MG63 (cell line): ENCODE data around the gene EIF2S2. TPM values are rescaled to one million over a fixed set of nuclear protein-coding genes. Genes with fewer than 3 reads are reported as not detected.

ENCODE experiments used
- DNase-seq: peaks from one replicate; pipeline ENCODE4 v3.0.0-alpha.2; 2020
- H3K27me3 ChIP-seq: fragments of 250-450 bp; sonication (Bioruptor Pico); 2 replicates; pipeline ENCODE4 v1.5.1; 2020; ENCODE audit warnings: mild to moderate bottlenecking, moderate library complexity
- H3K36me3 ChIP-seq: fragments of 250-450 bp; sonication (Bioruptor Pico); 2 replicates; pipeline ENCODE4 v1.5.1; 2020; ENCODE audit warnings: mild to moderate bottlenecking, moderate library complexity
- H3K4me3 ChIP-seq: fragments of 250-450 bp; sonication (Bioruptor Pico); 2 replicates; pipeline ENCODE4 v1.5.1; 2020; ENCODE audit warnings: mild to moderate bottlenecking, moderate library complexity
- H3K9me3 ChIP-seq: fragments of 250-450 bp; sonication (Bioruptor Pico); 2 replicates; pipeline ENCODE4 v1.5.1; 2020; ENCODE audit warnings: mild to moderate bottlenecking, moderate library complexity
- total RNA-seq: library from RNA; depleted of rRNA; stranded (reverse); fragments of >200 nt; shearing (Covaris generic); gene quantifications from 2 replicates; pipeline ENCODE4 v1.2.3, GENCODE V29; 2014; ENCODE audit warnings: low replicate concordance

EIF2S2 gene
- total RNA-seq, 1 experiment from 2014 or later = 198 TPM

DNA sequence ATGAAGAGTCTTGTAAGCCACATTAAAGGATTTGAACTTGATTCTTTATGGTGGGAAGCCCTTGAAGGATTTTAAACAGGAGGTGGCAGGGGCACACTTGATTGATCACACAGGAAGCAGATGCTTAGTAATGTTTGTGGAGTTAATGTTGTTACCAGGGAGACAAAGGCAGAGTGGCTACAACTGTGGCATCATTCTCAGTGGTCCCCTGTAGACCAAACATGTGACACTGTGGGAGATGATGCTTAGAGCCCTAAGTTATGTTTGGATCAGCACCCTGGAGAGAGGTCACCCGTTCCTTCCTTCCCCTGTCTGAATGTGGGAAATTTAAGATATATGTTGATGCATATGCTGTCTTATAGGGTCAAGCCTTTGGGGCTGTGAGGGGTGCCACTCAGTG is 53.2 kb downstream of the EIF2S2 start:
- Histone ChIP-seq H3K4me3 (no peak overlapping the region), H3K36me3 (peaks cover 7% of the 10 kb centered on the region; the same call in 1 of the 2 replicates), H3K27me3 (no peaks in the 10 kb centered on the region), H3K9me3 (no peaks in the 10 kb centered on the region)
- no peak for DNase-seq

- no peak overlapping the region for H3K4me3 ChIP-seq
- DNase-seq = no peak
- H3K27me3 ChIP-seq = no peaks in the 10 kb centered on the region
- no peaks in the 10 kb centered on the region for H3K36me3 ChIP-seq
- H3K9me3 ChIP-seq = no peaks in the 10 kb centered on the region
These were observed 56.8 kb downstream of the EIF2S2 start for GRCh38 chr20:34055290-34055689.

- Histone ChIP-seq H3K4me3 (no peak overlapping the region), H3K36me3 (0 out of 2 replicates have a peak, but pooled peaks cover 2% of the 10 kb centered on the region), H3K9me3 (no peaks in the 10 kb centered on the region), H3K27me3 (no peaks in the 10 kb centered on the region)
- no peak for DNase-seq
These were observed 59.6 kb downstream of the EIF2S2 start for GRCh38 chr20:34052414-34052813.

DNA sequence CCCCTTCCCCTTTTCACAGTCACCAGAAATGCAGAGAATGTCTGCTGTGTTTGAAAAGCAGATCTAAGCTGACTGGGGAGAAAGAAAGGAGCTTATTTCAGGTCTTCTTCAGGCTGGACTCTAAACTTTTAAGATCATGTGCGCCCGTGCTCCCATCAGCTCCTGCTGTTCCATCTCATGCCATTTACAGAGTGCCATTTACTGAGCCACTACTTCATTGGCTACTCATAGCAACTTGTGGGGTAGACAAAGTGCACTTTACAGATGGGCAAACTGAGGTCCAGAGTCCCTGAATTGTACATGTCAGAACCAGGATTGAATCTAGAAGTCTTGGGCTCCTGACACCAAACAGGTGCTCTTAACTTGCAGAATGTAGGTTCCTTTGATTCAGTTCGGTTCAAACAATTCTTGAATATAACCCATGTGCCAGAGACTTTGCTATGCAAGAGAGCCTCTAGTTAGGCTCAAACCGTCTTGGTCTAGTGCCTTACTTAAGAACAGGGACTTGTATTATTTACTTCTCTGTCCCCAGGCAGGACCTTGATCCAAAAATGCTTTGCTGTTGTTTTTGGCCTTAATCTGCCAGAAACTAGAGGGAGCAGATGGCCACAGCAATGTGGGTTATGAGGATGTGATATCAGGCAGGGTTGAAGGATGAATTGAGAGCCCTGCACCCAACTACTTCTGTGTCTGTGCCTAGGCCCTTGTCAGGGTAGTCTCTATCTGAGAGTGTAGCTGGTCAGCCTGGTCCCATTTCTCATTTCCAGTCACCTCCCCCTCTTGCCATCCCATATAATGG is 61.9 kb downstream of the EIF2S2 start:
- H3K36me3 ChIP-seq = peaks cover 5% of the 10 kb centered on the region
- no peak for DNase-seq
- H3K4me3 ChIP-seq = no peak overlapping the region
- H3K27me3 ChIP-seq = no peaks in the 10 kb centered on the region
- no peaks in the 10 kb centered on the region for H3K9me3 ChIP-seq

DNA sequence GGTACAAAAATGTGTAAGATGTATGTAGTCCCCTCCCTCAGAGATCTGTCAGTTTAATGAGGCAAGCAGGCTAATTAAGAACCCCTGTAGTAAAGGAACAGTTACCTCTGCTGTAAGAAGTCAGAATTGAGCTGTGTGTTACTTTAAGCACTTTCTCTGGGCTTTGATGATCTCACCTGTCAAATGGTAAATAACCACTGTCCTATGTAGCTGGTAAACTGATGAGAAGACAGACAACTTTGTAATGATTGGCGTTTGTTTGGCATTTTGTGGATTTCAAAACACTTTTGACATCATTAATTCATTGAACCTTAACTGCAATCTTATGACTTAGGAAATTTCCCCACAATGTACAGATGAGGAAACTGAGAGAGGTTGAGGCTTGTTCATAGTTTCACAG is 62.7 kb downstream of the EIF2S2 start:
- DNase-seq = no peak
- Histone ChIP-seq H3K27me3 (no peaks in the 10 kb centered on the region), H3K9me3 (no peaks in the 10 kb centered on the region), H3K36me3 (peaks cover 6% of the 10 kb centered on the region), H3K4me3 (no peak overlapping the region)

- Histone ChIP-seq H3K4me3 (no peak overlapping the region), H3K36me3 (peaks cover 7% of the 10 kb centered on the region), H3K9me3 (no peaks in the 10 kb centered on the region), H3K27me3 (no peaks in the 10 kb centered on the region)
- DNase-seq = no peak
These were observed 64.1 kb downstream of the EIF2S2 start for GRCh38 chr20:34047917-34048316.

DNA sequence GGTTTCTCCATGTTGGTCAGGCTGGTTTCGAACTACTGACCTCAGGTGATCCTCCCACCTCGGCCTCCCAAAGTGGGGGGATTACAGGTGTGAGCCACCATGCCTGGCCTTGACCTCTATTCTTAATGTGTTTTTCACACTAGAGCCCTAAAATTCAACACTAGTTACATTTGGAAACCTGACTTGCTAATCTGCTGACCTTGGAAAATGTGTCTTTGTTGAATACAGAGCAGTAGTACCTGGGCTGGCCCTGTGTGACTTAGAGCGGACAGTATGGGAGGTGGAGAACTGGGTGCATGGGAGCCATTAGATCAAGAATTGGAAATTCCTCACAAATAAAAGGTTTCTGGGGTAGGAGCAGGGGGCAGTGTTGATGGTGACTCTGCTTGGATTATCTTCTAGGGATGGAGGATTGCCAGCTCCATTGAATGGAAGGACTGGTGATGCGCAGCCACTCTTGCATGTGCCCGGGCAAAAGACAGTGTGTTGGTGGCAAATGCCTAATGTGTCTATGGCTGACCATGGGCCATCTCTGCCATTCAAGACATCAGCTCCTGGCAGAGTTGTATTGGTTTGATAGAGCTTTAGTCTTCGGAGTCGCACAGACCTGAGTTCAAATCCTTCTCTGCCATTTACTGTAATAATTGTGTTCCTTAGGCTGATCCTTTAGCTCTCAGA is 64.9 kb downstream of the EIF2S2 start:
- no peak for DNase-seq
- no peak overlapping the region for H3K4me3 ChIP-seq
- peaks cover 7% of the 10 kb centered on the region for H3K36me3 ChIP-seq
- H3K27me3 ChIP-seq = no peaks in the 10 kb centered on the region
- H3K9me3 ChIP-seq = no peaks in the 10 kb centered on the region

DNA sequence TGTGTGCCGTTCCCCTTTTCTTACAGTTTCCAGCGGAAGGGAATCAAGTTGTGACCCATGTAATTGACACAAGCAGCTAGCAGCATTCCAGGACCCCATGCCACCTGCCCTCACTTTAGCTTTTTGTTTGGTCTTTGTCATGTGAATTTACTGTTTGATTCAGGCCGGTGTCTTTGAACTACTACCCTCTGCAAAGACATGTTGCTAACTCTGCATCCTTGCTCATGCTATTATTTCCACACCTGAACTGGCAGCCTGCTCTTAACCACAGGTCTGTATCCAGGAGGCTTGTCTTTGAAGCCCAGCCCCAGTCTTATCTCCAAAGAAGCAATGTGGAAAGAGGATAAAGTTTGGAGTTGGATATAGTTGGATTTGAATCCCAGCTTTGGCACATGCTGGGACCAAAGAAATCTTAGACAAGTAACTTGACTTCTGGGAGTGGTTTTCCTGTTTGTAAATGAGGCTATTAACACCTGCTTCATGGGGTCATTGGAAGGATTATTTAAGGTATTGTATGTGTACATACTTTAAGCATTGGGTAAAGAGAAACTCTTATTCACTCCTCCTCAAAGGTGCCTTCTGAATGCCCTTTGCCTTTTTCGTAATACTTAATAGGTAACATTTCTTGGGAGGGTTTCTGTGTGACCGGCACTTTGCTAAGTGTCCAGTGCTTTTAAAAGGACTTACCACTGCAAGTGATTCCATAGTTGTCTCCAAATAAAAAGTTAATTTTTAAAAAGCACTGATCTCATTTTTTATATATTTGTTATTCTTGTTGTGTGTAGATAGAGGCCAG is 65.9 kb downstream of the EIF2S2 start:
- no peak for DNase-seq
- Histone ChIP-seq H3K9me3 (no peaks in the 10 kb centered on the region), H3K36me3 (peaks cover 7% of the 10 kb centered on the region), H3K4me3 (no peak overlapping the region), H3K27me3 (no peaks in the 10 kb centered on the region)

GRCh38 chr20:34045294-34045693 is 66.7 kb downstream of the EIF2S2 start:
- Histone ChIP-seq H3K36me3 (peaks cover 7% of the 10 kb centered on the region), H3K27me3 (no peaks in the 10 kb centered on the region), H3K4me3 (no peak overlapping the region), H3K9me3 (no peaks in the 10 kb centered on the region)
- DNase-seq = no peak

- Histone ChIP-seq H3K27me3 (no peaks in the 10 kb centered on the region), H3K4me3 (no peak overlapping the region), H3K36me3 (peaks cover 7% of the 10 kb centered on the region), H3K9me3 (no peaks in the 10 kb centered on the region)
- DNase-seq = no peak
These were observed 69.0 kb downstream of the EIF2S2 start for GRCh38 chr20:34043025-34043424.

GRCh38 chr20:34042262-34042661 is 69.8 kb downstream of the EIF2S2 start:
- no peaks in the 10 kb centered on the region for H3K9me3 ChIP-seq
- H3K4me3 ChIP-seq = no peak overlapping the region
- H3K27me3 ChIP-seq = no peaks in the 10 kb centered on the region
- peaks cover 7% of the 10 kb centered on the region for H3K36me3 ChIP-seq
- no peak for DNase-seq

- DNase-seq = no peak
- H3K36me3 ChIP-seq = peaks cover 9% of the 10 kb centered on the region
- H3K27me3 ChIP-seq = no peaks in the 10 kb centered on the region
- H3K9me3 ChIP-seq = no peaks in the 10 kb centered on the region
- H3K4me3 ChIP-seq = no peak overlapping the region
These were observed 70.8 kb downstream of the EIF2S2 start for GRCh38 chr20:34041226-34041625.

- Histone ChIP-seq H3K4me3 (no peak overlapping the region), H3K9me3 (no peaks in the 10 kb centered on the region), H3K36me3 (peaks cover 8% of the 10 kb centered on the region), H3K27me3 (no peaks in the 10 kb centered on the region)
- DNase-seq = no peak
These were observed 71.6 kb downstream of the EIF2S2 start for GRCh38 chr20:34040300-34040995.
